Stomach (tissue), 9 donors: ENCODE results near the gene MCTP1. TPM values are rescaled to one million over a fixed set of nuclear protein-coding genes. Genes with fewer than 3 reads are reported as not detected.

Experiments used
- DNase-seq, 2 donors: peaks; one replicate each; pipeline versions ENCODE4 v3.0.0 to v3.0.0-alpha.2; 2013 to 2019
- H3K27ac ChIP-seq, 5 donors: fragments of 200-600 bp in 4 of 5; sonication (generic) in 4 of 5; one replicate each; pipeline ENCODE4 v1.5.1; 2013 to 2019; ENCODE audit warnings: mild to moderate bottlenecking in 1 of 5, moderate library complexity in 1 of 5
- H3K27me3 ChIP-seq, 3 donors: fragments of 200-600 bp; sonication (generic); one replicate each; pipeline ENCODE4 v1.5.1; 2017 to 2019; ENCODE audit warnings: mixed run types in 1 of 3
- H3K36me3 ChIP-seq, 4 donors: fragments of 200-600 bp; sonication (generic); 1 replicate in 3 of 4; 2 replicates in 1 of 4; pipeline ENCODE4 v1.5.1; 2016 to 2019
- H3K4me1 ChIP-seq, 4 donors: fragments of 200-600 bp; sonication (generic); one replicate each; pipeline ENCODE4 v1.5.1; 2016 to 2019
- H3K4me3 ChIP-seq, 4 donors: fragments of 200-600 bp; sonication (generic) in 3 of 4; one replicate each; pipeline ENCODE4 v1.5.1; 2016 to 2019; ENCODE audit warnings: mild to moderate bottlenecking in 1 of 4
- H3K9me3 ChIP-seq, 4 donors: fragments of 200-600 bp; sonication (generic); one replicate each; pipeline ENCODE4 v1.5.1; 2016 to 2019
- EP300 ChIP-seq: sonication (generic); formaldehyde crosslinking; IDR thresholded peaks from one replicate; pipeline ENCODE4 v1.6.1; 2017; ENCODE audit warnings: antibody characterized with exemption
- POLR2A ChIP-seq, 4 donors: fragments of 450-650 bp; IDR thresholded peaks; one replicate each; pipeline ENCODE4 v1.6.1; 2016; ENCODE audit warnings: antibody characterized with exemption in 4 of 4, control low read depth in 2 of 4, mild to moderate bottlenecking in 1 of 4, moderate library complexity in 1 of 4
- POLR2AphosphoS5 ChIP-seq, 3 donors: sonication (generic); formaldehyde crosslinking; IDR thresholded peaks; one replicate each; pipeline ENCODE4 v1.6.1; 2016; ENCODE audit warnings: antibody characterized with exemption in 3 of 3
- WGBS, 5 donors: extraction: QIAGEN DNeasy Blood & Tissue Kit in 3 of 5; methylation state at CpG; one replicate each; pipeline versions ENCODE4 v1.1.5 to v1.1.7; 2013 to 2018; 5-methylcytosine and 5-hydroxymethylcytosine counted together
- intact Hi-C: fragments of 100-400 bp; cut with DNase I; formaldehyde crosslinking; loops from one replicate; pipeline ENCODE4 v1.15.1; 2023; ENCODE audit warnings: low total_unique reads
- polyA plus RNA-seq, 3 donors: library from polyadenylated mRNA; stranded (reverse); fragments of 200-250 nt; gene quantifications; one replicate each; pipeline ENCODE4 v1.2.3, GENCODE V29; 2013
- total RNA-seq, 5 donors: library from RNA; depleted of rRNA; stranded (reverse); fragments of >200 nt; gene quantifications; one replicate each; pipeline versions ENCODE4 v1.1.0 to v1.2.3, GENCODE V29; 2014 to 2016
- TF ChIP-seq, protein P1 (sequence below), 7 experiments: fragments of 450-650 bp in 4 of 7; fragments of 200-600 bp in 3 of 7; sonication (generic) in 3 of 7; IDR thresholded peaks; one replicate each; pipeline ENCODE4 v1.5.1; 2016 to 2019; ENCODE audit warnings: antibody characterized with exemption in 7 of 7, control low read depth in 2 of 7, mild to moderate bottlenecking in 1 of 7
- donor health status: healthy with polysubstance abuse.
- donor health status: Bipolar disorder and iron deficiency.
- donor health status: healthy.

MCTP1 gene
- total and polyA plus RNA-seq, 8 donors = 1.4 to 47.9 (median 11.3) TPM

- no peak overlapping the region for H3K4me3 ChIP-seq
- H3K36me3 ChIP-seq = no peaks in the 10 kb centered on the region
- H3K27ac ChIP-seq = no peak overlapping the region
- WGBS, 5 donors = 62 to 72% (median 68%) methylated on average over 9 of the region's 9 CpGs
- no peaks in the 10 kb centered on the region for H3K4me1 ChIP-seq
- intact Hi-C loops = no loop called here
- no peak for TF ChIP-seq EP300
- no peak for DNase-seq
- no peaks in the 10 kb centered on the region for H3K27me3 ChIP-seq
- H3K9me3 ChIP-seq = no peaks in the 10 kb centered on the region
These were observed 533.4 kb downstream of the MCTP1 start for GRCh38 chr5:94751460-94751859.

- H3K9me3 ChIP-seq = no peaks in the 10 kb centered on the region
- no peaks in the 10 kb centered on the region for H3K4me1 ChIP-seq
- no peak for DNase-seq
- intact Hi-C loops = no loop called here
- TF ChIP-seq, protein P1, sequence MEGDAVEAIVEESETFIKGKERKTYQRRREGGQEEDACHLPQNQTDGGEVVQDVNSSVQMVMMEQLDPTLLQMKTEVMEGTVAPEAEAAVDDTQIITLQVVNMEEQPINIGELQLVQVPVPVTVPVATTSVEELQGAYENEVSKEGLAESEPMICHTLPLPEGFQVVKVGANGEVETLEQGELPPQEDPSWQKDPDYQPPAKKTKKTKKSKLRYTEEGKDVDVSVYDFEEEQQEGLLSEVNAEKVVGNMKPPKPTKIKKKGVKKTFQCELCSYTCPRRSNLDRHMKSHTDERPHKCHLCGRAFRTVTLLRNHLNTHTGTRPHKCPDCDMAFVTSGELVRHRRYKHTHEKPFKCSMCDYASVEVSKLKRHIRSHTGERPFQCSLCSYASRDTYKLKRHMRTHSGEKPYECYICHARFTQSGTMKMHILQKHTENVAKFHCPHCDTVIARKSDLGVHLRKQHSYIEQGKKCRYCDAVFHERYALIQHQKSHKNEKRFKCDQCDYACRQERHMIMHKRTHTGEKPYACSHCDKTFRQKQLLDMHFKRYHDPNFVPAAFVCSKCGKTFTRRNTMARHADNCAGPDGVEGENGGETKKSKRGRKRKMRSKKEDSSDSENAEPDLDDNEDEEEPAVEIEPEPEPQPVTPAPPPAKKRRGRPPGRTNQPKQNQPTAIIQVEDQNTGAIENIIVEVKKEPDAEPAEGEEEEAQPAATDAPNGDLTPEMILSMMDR (IDR thresholded peaks at IDR 0.05) = no peak
- TF ChIP-seq POLR2AphosphoS5 (IDR thresholded peaks at IDR 0.05) = no peak
- no peak for TF ChIP-seq POLR2A (IDR thresholded peaks at IDR 0.05)
- H3K4me3 ChIP-seq = no peak overlapping the region
- H3K27ac ChIP-seq = no peak overlapping the region
- H3K36me3 ChIP-seq = no peaks in the 10 kb centered on the region
- WGBS, 5 donors = 81 to 87% (median 86%) methylated on average over 4 of the region's 4 CpGs
- no peaks in the 10 kb centered on the region for H3K27me3 ChIP-seq
These were observed 534.2 kb downstream of the MCTP1 start for GRCh38 chr5:94750681-94751080.

GRCh38 chr5:94749042-94749441 lies 535.9 kb downstream of the MCTP1 start:
- no peak overlapping the region for H3K27ac ChIP-seq
- TF ChIP-seq, protein P1 (IDR thresholded peaks at IDR 0.05) = no peak
- TF ChIP-seq POLR2A (IDR thresholded peaks at IDR 0.05) = no peak
- TF ChIP-seq POLR2AphosphoS5 (IDR thresholded peaks at IDR 0.05) = no peak
- no peak for TF ChIP-seq EP300
- WGBS, 5 donors = 67 to 83% (median 79%) methylated on average over 2 of the region's 2 CpGs
- no peak for DNase-seq
- H3K4me1 ChIP-seq = no peaks in the 10 kb centered on the region
- no peaks in the 10 kb centered on the region for H3K27me3 ChIP-seq
- no peaks in the 10 kb centered on the region for H3K36me3 ChIP-seq
- no peak overlapping the region for H3K4me3 ChIP-seq
- no peaks in the 10 kb centered on the region for H3K9me3 ChIP-seq
- intact Hi-C loops = no loop called here

GRCh38 chr5:94748212-94748611 lies 536.7 kb downstream of the MCTP1 start:
- TF ChIP-seq EP300 (no peak), POLR2A (IDR thresholded peaks at IDR 0.05) (no peak), POLR2AphosphoS5 (IDR thresholded peaks at IDR 0.05) (no peak)
- TF ChIP-seq, protein P1 (IDR thresholded peaks at IDR 0.05) = no peak
- Histone ChIP-seq H3K4me3 (no peak overlapping the region), H3K36me3 (no peaks in the 10 kb centered on the region), H3K9me3 (no peaks in the 10 kb centered on the region), H3K27me3 (no peaks in the 10 kb centered on the region), H3K27ac (no peak overlapping the region), H3K4me1 (no peaks in the 10 kb centered on the region)
- no peak for DNase-seq
- intact Hi-C loops = no loop called here
- 58 to 67% (median 63%) methylated on average over 3 of the region's 3 CpGs for WGBS, 5 donors

DNA sequence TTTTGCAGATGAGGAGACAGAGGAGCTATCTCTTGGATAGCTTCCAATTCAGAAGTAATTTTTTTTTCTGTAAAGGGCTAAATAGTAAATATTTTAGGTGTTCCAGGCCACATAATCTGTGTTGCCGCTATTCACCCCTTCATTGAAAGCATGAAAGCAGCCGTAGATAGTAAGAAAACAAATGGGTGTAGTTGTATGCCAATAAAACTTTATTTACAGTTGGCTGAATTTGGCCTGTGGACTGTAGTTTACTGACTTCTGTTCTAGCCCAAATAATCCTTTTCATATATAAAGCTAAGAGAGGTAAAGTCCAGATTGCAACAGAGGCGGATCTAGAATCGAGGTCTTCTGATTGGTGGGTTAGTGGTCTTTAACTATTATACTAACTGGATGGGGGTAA lies 537.5 kb downstream of the MCTP1 start:
- DNase-seq = no peak
- WGBS, 5 donors = 72 to 94% (median 84%) methylated on average over 4 of the region's 4 CpGs
- Histone ChIP-seq H3K4me3 (no peak overlapping the region), H3K9me3 (no peaks in the 10 kb centered on the region), H3K36me3 (no peaks in the 10 kb centered on the region), H3K27ac (no peak overlapping the region), H3K4me1 (no peaks in the 10 kb centered on the region), H3K27me3 (no peaks in the 10 kb centered on the region)
- intact Hi-C loops = no loop called here
- TF ChIP-seq EP300 (no peak), POLR2A (IDR thresholded peaks at IDR 0.05) (no peak), POLR2AphosphoS5 (IDR thresholded peaks at IDR 0.05) (no peak)
- TF ChIP-seq, protein P1 (IDR thresholded peaks at IDR 0.05) = no peak
